PC-3 (cell line): ENCODE results near the gene FAM234A.

ENCODE experiments used
- CTCF ChIP-seq: fragments of 300-600 bp; sonication (generic); conservative IDR thresholded peaks from 2 replicates; pipeline ENCODE4 v1.5.1; 2017; ENCODE audit warnings: antibody characterized with exemption, low read depth, mild to moderate bottlenecking, low read length
- EZH2 ChIP-seq: fragments of 300-600 bp; sonication (generic); IDR thresholded peaks from one replicate; pipeline ENCODE4 v1.6.1; 2017; ENCODE audit warnings: antibody characterized with exemption, mild to moderate bottlenecking, low read length; ENCODE audit not compliant: unreplicated experiment
- EZH2phosphoT487 ChIP-seq: fragments of 300-600 bp; sonication (generic); IDR thresholded peaks from 2 replicates; pipeline ENCODE4 v1.6.1; 2018; ENCODE audit warnings: mild to moderate bottlenecking, antibody characterized with exemption, low read length, borderline replicate concordance

GRCh38 chr16:185213-185612 is 49.4 kb upstream of the FAM234A start:
- TF ChIP-seq CTCF: no peak
- TF ChIP-seq EZH2: no peak
- no peak for TF ChIP-seq EZH2phosphoT487
